Measurements from ENCODE around the gene PC.

PC gene

DNA sequence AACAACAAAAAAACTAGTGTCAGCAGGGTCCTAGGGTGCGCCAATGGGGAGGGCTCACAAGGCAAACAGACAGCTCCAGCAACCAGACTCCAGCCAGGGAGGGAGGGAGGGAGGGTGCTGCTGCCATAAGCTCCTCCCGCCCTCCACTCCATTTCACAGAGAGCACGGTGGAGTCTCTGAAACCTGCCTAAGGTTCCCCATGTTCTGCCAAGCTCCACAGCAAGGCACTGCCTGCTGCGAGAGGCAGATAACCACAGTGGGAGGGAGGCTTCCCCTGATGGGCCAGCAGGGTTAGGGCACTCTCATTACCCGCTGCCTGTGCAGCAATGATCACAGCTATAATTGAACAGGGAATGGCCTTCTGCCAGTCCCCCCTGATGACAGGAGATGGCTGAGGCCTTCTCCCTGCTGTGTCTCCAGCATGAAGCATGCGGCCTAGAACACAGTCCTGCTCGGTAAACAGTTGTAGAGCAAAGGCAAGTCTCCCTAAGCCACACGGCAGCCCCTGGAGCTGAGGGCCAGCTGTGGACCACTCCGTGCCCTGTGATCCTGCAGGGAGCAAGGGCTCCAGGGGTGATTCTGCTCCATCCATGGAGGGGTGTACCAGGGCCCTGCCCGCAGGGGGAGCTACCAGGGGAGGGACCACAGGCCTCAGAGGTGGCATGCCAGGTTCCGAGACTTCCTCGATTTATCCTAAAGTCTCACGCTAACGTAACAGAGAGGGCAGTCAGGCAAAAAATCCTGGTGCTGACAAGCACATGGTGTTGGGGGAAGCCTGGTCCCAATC lies 42.9 kb downstream of the PC start:
- no peak for DNase-seq (ENCODE audit: low spot score)
- TF ChIP-seq, protein P1, sequence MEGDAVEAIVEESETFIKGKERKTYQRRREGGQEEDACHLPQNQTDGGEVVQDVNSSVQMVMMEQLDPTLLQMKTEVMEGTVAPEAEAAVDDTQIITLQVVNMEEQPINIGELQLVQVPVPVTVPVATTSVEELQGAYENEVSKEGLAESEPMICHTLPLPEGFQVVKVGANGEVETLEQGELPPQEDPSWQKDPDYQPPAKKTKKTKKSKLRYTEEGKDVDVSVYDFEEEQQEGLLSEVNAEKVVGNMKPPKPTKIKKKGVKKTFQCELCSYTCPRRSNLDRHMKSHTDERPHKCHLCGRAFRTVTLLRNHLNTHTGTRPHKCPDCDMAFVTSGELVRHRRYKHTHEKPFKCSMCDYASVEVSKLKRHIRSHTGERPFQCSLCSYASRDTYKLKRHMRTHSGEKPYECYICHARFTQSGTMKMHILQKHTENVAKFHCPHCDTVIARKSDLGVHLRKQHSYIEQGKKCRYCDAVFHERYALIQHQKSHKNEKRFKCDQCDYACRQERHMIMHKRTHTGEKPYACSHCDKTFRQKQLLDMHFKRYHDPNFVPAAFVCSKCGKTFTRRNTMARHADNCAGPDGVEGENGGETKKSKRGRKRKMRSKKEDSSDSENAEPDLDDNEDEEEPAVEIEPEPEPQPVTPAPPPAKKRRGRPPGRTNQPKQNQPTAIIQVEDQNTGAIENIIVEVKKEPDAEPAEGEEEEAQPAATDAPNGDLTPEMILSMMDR (IDR thresholded peaks at IDR 0.05; ENCODE audit: extremely low read depth, missing control alignments) = no peak

DNA sequence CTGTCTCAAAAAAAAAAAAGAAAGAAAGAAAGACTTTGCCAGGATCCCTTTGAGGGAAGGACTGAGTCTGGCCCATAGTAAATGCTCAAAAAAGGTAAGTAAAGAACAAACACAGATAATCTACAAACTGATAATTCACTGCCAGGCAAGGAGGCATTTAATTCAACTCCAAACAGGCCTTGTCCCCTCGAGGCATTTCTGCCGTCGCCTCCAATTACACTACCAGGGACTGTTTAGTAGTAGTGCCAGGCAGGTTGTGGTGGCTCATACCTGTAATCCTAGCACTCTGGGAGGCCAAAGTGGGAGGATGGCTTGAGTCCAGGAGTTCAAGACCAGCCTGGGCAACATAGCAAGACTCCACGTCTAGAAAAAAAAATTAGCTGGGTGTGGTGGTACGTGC lies 43.7 kb downstream of the PC start:
- DNase-seq (ENCODE audit: low spot score) = no peak
- TF ChIP-seq, protein P1 (IDR thresholded peaks at IDR 0.05; ENCODE audit: extremely low read depth, missing control alignments) = no peak

DNA sequence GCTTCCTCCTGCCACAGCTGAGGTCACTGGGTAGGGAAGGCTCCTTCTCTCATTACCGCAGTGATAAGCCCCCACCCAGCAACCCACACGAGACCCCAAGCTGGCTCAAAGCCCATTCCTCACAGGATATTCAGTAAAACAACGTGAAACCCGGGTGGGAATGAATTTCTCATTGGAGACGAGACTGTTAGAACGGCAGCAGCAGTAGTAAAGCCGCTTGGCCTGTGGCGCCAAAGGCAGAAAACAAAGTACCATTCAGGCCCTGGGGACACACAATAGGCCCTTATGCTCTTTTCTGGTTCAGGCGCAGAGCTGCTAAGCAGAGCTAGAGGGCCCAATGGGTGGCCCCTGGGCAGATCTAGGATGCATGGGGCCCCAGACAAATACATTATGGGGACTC lies 45.3 kb downstream of the PC start:
- DNase-seq (ENCODE audit: low spot score) = no peak
- TF ChIP-seq, protein P1 (IDR thresholded peaks at IDR 0.05; ENCODE audit: extremely low read depth, missing control alignments) = no peak

DNA sequence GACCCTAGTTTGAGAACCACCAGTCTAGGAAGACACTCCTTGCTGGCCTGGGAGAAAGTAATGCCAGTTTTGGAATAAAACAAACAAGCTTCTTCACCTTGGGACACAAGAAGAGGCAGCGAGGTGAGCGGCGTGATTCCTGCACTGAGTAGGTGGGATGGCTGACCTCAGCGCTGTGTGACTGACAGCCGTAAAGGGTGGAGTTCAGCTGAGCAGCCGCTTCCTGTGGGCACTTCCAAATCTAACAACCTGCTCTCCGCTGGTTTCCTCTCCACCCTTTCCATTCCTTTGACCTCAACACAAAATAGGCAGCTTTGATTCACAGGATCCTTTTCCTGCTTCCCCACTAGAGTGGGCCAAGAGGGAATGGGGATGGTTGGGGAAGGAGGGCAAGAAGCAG lies 45.8 kb downstream of the PC start:
- TF ChIP-seq, protein P1 (IDR thresholded peaks at IDR 0.05; ENCODE audit: extremely low read depth, missing control alignments) = no peak
- DNase-seq (ENCODE audit: low spot score) = no peak

DNA sequence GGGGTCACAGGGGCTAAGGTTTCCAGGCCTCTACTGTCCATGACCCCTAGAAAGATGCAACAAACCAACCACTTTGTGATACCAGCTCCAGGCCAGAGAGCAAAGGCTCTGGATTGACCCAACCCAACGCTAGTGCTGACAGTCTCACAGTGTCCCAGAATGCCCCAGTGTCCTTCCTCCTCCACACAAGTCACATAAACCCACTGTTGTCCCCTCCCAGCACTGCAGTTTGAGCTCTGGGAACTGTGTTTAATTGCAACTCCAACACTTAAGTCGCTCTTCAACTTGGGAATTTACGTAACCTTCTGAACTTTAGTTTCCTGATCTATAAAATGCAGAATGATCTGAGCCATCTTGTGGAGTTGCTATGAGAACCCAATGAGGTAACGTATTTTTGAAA lies 47.5 kb downstream of the PC start:
- TF ChIP-seq, protein P1 (IDR thresholded peaks at IDR 0.05; ENCODE audit: extremely low read depth, missing control alignments) = no peak
- DNase-seq (ENCODE audit: low spot score) = no peak

DNA sequence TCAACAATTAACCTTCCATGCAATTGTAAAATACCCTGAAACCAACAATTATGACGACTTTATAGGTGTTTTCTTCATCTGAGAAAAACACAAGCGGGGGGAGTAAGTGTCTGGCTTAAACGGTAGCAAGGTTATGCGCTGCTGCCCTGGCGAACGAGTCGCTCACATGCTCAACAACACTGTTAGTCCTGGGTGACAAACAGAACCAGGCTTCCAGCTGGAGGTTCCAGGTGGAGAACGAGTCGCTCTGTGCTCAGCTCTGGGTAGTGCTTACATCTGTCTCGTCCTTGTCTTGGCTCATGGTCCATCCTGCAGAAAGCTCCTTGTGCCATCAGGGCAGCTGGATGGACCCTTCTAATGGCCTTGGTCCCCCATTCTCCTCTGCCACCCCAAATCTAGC lies 48.2 kb downstream of the PC start:
- DNase-seq (ENCODE audit: low spot score) = no peak
- TF ChIP-seq, protein P1 (IDR thresholded peaks at IDR 0.05; ENCODE audit: extremely low read depth, missing control alignments) = no peak

DNA sequence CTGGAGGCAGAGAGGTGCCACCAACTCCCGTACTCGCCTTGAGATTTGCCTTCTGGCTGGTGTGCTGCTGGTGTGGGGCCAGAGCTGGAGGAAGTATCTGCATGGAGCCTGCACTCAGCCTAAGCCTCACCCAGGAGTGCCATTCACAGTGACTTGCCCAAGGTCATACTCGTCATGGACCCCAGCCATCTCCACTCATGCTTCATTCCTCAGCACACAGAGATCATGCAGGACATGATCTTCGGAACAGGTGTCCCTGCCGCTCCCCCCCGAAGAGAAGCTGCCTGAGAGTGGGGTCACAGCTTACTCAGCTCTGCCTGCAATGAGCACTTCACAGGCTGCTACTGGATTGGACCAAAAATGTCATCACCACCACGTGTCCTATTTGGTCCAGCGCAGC lies 49.0 kb downstream of the PC start:
- no peak for DNase-seq (ENCODE audit: low spot score)
- TF ChIP-seq, protein P1 (IDR thresholded peaks at IDR 0.05; ENCODE audit: extremely low read depth, missing control alignments) = no peak

Data from GM20000 (cell line).